Suprapubic skin (tissue), 4 donors: ENCODE data around the gene NANOGP8.

ENCODE experiments used
- POLR2A ChIP-seq, 2 donors: fragments of 450-650 bp; IDR thresholded peaks; one replicate each; pipeline ENCODE4 v1.6.1; 2017; ENCODE audit warnings: antibody characterized with exemption in 2 of 2, mild to moderate bottlenecking in 2 of 2, moderate library complexity in 2 of 2
- POLR2AphosphoS5 ChIP-seq, 3 donors: sonication (generic); formaldehyde crosslinking; IDR thresholded peaks; one replicate each; pipeline ENCODE4 v1.6.1; 2017; ENCODE audit warnings: antibody characterized with exemption in 3 of 3
- TF ChIP-seq, protein P1 (sequence below), 2 donors: fragments of 200-600 bp in 1 of 2; fragments of 450-650 bp in 1 of 2; sonication (generic) in 1 of 2; IDR thresholded peaks; one replicate each; pipeline ENCODE4 v1.5.1; 2016 to 2019; ENCODE audit warnings: antibody characterized with exemption in 2 of 2, mild to moderate bottlenecking in 1 of 2, moderate library complexity in 1 of 2

DNA sequence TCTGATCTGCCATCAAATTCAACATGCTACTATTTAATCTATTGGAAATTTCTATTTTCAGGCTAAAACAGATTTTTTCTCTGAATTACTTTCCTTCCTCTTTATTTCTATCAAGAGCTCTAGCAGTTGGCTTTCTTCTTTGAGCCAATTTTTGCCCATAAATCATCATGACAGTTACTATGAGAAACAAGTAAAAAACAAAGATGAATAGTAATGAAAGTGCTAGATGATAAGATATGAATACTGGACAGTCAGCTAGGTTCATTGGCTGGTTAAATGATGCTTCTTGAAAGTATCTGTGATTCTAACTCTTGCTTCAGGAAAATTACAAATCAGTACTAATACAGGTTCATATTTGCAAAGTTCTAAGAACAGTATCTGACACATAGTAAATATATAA lies 38.6 kb upstream of the NANOGP8 start:
- TF ChIP-seq, protein P1, sequence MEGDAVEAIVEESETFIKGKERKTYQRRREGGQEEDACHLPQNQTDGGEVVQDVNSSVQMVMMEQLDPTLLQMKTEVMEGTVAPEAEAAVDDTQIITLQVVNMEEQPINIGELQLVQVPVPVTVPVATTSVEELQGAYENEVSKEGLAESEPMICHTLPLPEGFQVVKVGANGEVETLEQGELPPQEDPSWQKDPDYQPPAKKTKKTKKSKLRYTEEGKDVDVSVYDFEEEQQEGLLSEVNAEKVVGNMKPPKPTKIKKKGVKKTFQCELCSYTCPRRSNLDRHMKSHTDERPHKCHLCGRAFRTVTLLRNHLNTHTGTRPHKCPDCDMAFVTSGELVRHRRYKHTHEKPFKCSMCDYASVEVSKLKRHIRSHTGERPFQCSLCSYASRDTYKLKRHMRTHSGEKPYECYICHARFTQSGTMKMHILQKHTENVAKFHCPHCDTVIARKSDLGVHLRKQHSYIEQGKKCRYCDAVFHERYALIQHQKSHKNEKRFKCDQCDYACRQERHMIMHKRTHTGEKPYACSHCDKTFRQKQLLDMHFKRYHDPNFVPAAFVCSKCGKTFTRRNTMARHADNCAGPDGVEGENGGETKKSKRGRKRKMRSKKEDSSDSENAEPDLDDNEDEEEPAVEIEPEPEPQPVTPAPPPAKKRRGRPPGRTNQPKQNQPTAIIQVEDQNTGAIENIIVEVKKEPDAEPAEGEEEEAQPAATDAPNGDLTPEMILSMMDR (IDR thresholded peaks at IDR 0.05): no peak
- TF ChIP-seq POLR2AphosphoS5 (IDR thresholded peaks at IDR 0.05): no peak
- no peak for TF ChIP-seq POLR2A (IDR thresholded peaks at IDR 0.05)
